Raji (cell line): ENCODE data around the gene PDE3A.

Experiments used
- POLR2A ChIP-seq: IDR thresholded peaks from 2 replicates; pipeline ENCODE4 v1.6.1; 2011; ENCODE audit warnings: low read depth, low read length, control low read depth; ENCODE audit not compliant: insufficient read depth

PDE3A gene

GRCh38 chr12:20695232-20695631, 326.9 kb downstream of the PDE3A start, which contains the start of gene SLCO1C1:
Gene SLCO1C1, plus strand, starts transcription at chr12:20695332. Its CDS starts 4,245 bp downstream, at chr12:20699577.
- no peak for TF ChIP-seq POLR2A

- no peak for TF ChIP-seq POLR2A
Measured at GRCh38 chr12:20696181-20696905, 328.0 kb downstream of the PDE3A start.

- no peak for TF ChIP-seq POLR2A
Measured at GRCh38 chr12:20701106-20701505, 332.8 kb downstream of the PDE3A start.

- TF ChIP-seq POLR2A, result no peak
Measured at GRCh38 chr12:20704860-20705259, 336.5 kb downstream of the PDE3A start.

- no peak for TF ChIP-seq POLR2A
Measured at GRCh38 chr12:20711846-20712245, 343.5 kb downstream of the PDE3A start.

GRCh38 chr12:20716037-20716436, 347.7 kb downstream of the PDE3A start:
- TF ChIP-seq POLR2A, result no peak

- no peak for TF ChIP-seq POLR2A
Measured at GRCh38 chr12:20716985-20717384, 348.6 kb downstream of the PDE3A start.

- TF ChIP-seq POLR2A, result no peak
Measured at GRCh38 chr12:20718294-20718693, 350.0 kb downstream of the PDE3A start.

GRCh38 chr12:20722142-20722541, 353.8 kb downstream of the PDE3A start:
- TF ChIP-seq POLR2A, result no peak

- TF ChIP-seq POLR2A, result no peak
Measured at GRCh38 chr12:20731274-20731673, 362.9 kb downstream of the PDE3A start.
